GM23338 (cell line): ENCODE measurements around the gene ADORA1.

Experiments
- EZH2 ChIP-seq: fragments of 200-600 bp; sonication (generic); IDR thresholded peaks from one replicate; pipeline ENCODE4 v1.8.0; 2017; ENCODE audit warnings: antibody characterized with exemption, mild to moderate bottlenecking, low read depth; ENCODE audit not compliant: unreplicated experiment
- EZH2phosphoT487 ChIP-seq: fragments of 200-600 bp; sonication (generic); IDR thresholded peaks from one replicate; pipeline ENCODE4 v1.8.1; 2018; ENCODE audit warnings: antibody characterized with exemption; ENCODE audit not compliant: unreplicated experiment
- TF ChIP-seq, protein P1 (sequence below), 2 experiments: fragments of 200-600 bp in 1 of 2; sonication (generic) in 1 of 2; conservative IDR thresholded peaks; 2 replicates each; pipeline versions ENCODE4 v1.5.1 to v1.6.1; 2016 to 2017; ENCODE audit warnings: antibody characterized with exemption in 2 of 2, low read depth in 2 of 2, mild to moderate bottlenecking in 2 of 2, moderate library complexity in 1 of 2

GRCh38 chr1:203139976-203140475 lies 12.5 kb downstream of the ADORA1 start:
- TF ChIP-seq, protein P1, sequence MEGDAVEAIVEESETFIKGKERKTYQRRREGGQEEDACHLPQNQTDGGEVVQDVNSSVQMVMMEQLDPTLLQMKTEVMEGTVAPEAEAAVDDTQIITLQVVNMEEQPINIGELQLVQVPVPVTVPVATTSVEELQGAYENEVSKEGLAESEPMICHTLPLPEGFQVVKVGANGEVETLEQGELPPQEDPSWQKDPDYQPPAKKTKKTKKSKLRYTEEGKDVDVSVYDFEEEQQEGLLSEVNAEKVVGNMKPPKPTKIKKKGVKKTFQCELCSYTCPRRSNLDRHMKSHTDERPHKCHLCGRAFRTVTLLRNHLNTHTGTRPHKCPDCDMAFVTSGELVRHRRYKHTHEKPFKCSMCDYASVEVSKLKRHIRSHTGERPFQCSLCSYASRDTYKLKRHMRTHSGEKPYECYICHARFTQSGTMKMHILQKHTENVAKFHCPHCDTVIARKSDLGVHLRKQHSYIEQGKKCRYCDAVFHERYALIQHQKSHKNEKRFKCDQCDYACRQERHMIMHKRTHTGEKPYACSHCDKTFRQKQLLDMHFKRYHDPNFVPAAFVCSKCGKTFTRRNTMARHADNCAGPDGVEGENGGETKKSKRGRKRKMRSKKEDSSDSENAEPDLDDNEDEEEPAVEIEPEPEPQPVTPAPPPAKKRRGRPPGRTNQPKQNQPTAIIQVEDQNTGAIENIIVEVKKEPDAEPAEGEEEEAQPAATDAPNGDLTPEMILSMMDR (conservative IDR thresholded peaks at IDR 0.05; ENCODE audit: low read depth in 2 of 2): no peak
- TF ChIP-seq EZH2: no peak
- TF ChIP-seq EZH2phosphoT487: no peak
